Smooth muscle cell (in vitro differentiated cells): ENCODE data around the gene GDPD4. TPM values are rescaled to one million over a fixed set of nuclear protein-coding genes. Genes with fewer than 3 reads are reported as not detected.

Experiments used
- DNase-seq: peaks from one replicate; lab custom pipeline; 2025; ENCODE audit not compliant: unreplicated experiment; lab: John Stamatoyannopoulos, UW
- H2AFZ ChIP-seq: fragments of 200-600 bp; sonication (generic); 2 replicates; pipeline ENCODE4 v1.6.0; 2016; ENCODE audit warnings: antibody characterized with exemption, low read depth, mild to moderate bottlenecking
- H3F3A ChIP-seq: fragments of 200-600 bp; sonication (generic); 2 replicates; pipeline ENCODE4 v1.6.0; 2017; ENCODE audit warnings: antibody characterized with exemption, low read depth
- H3K27ac ChIP-seq: fragments of 200-600 bp; sonication (generic); 2 replicates; pipeline ENCODE4 v1.5.1; 2016; ENCODE audit warnings: low read depth, mild to moderate bottlenecking
- H3K27me3 ChIP-seq: fragments of 200-600 bp; sonication (generic); 2 replicates; pipeline ENCODE4 v1.6.1; 2016; ENCODE audit warnings: low read depth, mild to moderate bottlenecking
- H3K36me3 ChIP-seq: fragments of 200-600 bp; sonication (generic); 2 replicates; pipeline ENCODE4 v1.5.1; 2016; ENCODE audit warnings: low read depth
- H3K4me1 ChIP-seq: fragments of 200-600 bp; sonication (generic); 2 replicates; pipeline ENCODE4 v1.5.1; 2016; ENCODE audit warnings: low read depth
- H3K4me2 ChIP-seq: fragments of 200-600 bp; sonication (generic); 2 replicates; pipeline ENCODE4 v1.6.0; 2016; ENCODE audit warnings: mild to moderate bottlenecking
- H3K4me3 ChIP-seq: fragments of 200-600 bp; sonication (generic); 2 replicates; pipeline ENCODE4 v1.5.1; 2016; ENCODE audit warnings: mild to moderate bottlenecking
- H3K79me2 ChIP-seq: fragments of 200-600 bp; sonication (generic); 2 replicates; pipeline ENCODE4 v1.6.0; 2016; ENCODE audit warnings: low read depth, mild to moderate bottlenecking
- H3K9ac ChIP-seq: fragments of 200-600 bp; sonication (generic); 2 replicates; pipeline ENCODE4 v1.6.0; 2016; ENCODE audit warnings: low read depth
- H3K9me3 ChIP-seq: fragments of 200-600 bp; sonication (generic); replicated peaks from 2 replicates; pipeline ENCODE4 v1.5.1; 2016; ENCODE audit warnings: low read depth
- H4K20me1 ChIP-seq: fragments of 200-600 bp; sonication (generic); 2 replicates; pipeline ENCODE4 v1.6.0; 2016; ENCODE audit warnings: low read depth
- WGBS: methylation state at CpG from one replicate; pipeline ENCODE4 v1.1.7; 2016; ENCODE audit warnings: low lambda C conversion rate; 5-methylcytosine and 5-hydroxymethylcytosine counted together
- polyA plus RNA-seq: library from polyadenylated mRNA; unstranded; fragments of >200 nt; fragmentation: Nextera tagmentation; extraction: Ambion mirVana; gene quantifications from 2 replicates; pipeline ENCODE4 v1.2.1, GENCODE V29; 2016
- total RNA-seq: library from RNA; depleted of rRNA; stranded (reverse); fragments of >200 nt; gene quantifications from 2 replicates; pipeline ENCODE4 v1.2.3, GENCODE V29; 2014
- TF ChIP-seq, protein P1 (sequence below): fragments of 200-600 bp; sonication (generic); IDR thresholded peaks from 2 replicates; pipeline ENCODE4 v1.5.1; 2017; ENCODE audit warnings: borderline replicate concordance, mild to moderate bottlenecking, antibody characterized with exemption; ENCODE audit not compliant: insufficient read depth, poor library complexity, severe bottlenecking

GDPD4 gene
- total and polyA plus RNA-seq, 2 experiments from 2014 or later: not detected

DNA sequence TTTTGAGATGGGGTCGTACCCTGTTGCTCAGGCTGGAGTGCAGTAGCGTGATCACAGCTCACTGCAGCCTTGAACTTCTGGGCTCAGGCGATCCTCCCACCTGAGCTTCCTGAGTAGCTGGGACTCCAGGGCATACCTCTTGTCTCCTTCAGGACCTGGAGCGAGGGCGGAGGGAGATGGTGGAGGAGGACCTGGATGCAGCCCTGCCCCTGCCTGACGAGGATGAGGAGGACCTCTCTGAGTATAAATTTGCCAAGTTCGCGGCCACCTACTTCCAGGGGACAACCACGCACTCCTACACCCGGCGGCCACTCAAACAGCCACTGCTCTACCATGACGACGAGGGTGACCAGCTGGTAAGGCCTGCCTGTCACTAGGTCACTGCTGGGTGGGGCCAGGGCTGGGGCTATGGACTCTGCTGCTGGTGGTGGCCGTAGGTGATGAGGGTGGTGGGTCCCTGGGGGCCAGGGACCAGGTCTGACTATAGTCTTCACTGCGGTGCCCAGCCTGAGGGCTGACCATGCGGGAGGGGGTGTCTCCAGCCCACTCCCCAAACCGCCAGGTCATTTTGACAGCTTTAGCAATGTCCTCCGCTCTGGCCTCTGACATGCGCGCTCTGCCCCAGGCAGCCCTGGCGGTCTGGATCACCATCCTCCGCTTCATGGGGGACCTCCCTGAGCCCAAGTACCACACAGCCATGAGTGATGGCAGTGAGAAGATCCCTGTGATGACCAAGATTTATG, 119.5 kb downstream of the GDPD4 start:
- Histone ChIP-seq H3K4me3 (no peak overlapping the region), H3K9me3 (no peaks in the 10 kb centered on the region), H3K4me1 (no peaks in the 10 kb centered on the region), H2AFZ (no peak overlapping the region), H3K27ac (no peak overlapping the region), H3K27me3 (no peaks in the 10 kb centered on the region), H3K9ac (no peak overlapping the region), H3K4me2 (no peak overlapping the region), H3K79me2 (no peaks in the 10 kb centered on the region), H4K20me1 (no peaks in the 10 kb centered on the region), H3F3A (no peaks in the 10 kb centered on the region), H3K36me3 (no peaks in the 10 kb centered on the region)
- TF ChIP-seq, protein P1, sequence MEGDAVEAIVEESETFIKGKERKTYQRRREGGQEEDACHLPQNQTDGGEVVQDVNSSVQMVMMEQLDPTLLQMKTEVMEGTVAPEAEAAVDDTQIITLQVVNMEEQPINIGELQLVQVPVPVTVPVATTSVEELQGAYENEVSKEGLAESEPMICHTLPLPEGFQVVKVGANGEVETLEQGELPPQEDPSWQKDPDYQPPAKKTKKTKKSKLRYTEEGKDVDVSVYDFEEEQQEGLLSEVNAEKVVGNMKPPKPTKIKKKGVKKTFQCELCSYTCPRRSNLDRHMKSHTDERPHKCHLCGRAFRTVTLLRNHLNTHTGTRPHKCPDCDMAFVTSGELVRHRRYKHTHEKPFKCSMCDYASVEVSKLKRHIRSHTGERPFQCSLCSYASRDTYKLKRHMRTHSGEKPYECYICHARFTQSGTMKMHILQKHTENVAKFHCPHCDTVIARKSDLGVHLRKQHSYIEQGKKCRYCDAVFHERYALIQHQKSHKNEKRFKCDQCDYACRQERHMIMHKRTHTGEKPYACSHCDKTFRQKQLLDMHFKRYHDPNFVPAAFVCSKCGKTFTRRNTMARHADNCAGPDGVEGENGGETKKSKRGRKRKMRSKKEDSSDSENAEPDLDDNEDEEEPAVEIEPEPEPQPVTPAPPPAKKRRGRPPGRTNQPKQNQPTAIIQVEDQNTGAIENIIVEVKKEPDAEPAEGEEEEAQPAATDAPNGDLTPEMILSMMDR: no peak
- DNase-seq: no peak
- 92% methylated on average over 22 of the region's 22 CpGs for WGBS

DNA sequence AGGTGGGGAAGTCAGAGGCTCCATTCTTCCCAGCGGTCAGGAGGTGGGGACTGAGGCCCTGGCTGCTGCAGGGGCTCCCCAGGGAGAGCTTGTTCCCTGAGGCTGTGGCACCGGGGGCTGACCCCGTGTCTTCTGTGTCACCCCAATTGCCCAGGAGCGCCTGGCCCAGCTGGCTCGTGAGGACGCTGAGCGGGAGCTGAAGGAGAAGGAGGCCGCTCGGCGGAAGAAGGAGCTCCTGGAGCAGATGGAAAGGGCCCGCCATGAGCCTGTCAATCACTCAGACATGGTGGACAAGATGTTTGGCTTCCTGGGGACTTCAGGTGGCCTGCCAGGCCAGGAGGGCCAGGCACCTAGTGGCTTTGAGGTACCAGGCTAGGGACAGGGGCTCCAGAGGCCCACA, 120.3 kb downstream of the GDPD4 start:
- Histone ChIP-seq H3K27ac (no peak overlapping the region), H3K4me2 (no peak overlapping the region), H3K4me3 (no peak overlapping the region), H2AFZ (no peak overlapping the region), H3K27me3 (no peaks in the 10 kb centered on the region), H3K36me3 (no peaks in the 10 kb centered on the region), H3K79me2 (no peaks in the 10 kb centered on the region), H3K4me1 (no peaks in the 10 kb centered on the region), H4K20me1 (no peaks in the 10 kb centered on the region), H3F3A (no peaks in the 10 kb centered on the region), H3K9me3 (no peaks in the 10 kb centered on the region), H3K9ac (no peak overlapping the region)
- DNase-seq: no peak
- WGBS: 96% methylated on average over 11 of the region's 11 CpGs
- TF ChIP-seq, protein P1: no peak

DNA sequence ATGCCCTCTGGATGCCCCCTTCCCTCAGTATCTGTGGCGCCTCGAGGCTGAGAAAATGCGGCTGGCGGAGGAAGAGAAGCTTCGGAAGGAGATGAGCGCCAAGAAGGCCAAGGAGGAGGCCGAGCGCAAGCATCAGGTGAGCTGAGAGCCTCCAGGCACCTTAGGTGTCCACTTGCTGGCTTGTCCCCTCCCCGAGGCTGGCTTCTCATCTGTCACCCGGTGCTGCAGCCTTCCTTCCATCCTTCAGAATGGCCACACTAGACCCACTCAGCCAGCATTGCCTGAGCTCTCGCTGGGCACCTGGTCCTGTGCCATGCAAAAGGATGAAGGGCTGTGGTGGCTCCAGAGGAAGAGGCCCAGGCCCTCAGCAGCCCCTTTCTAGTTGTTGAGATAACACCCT, 121.1 kb downstream of the GDPD4 start:
- no peaks in the 10 kb centered on the region for H4K20me1 ChIP-seq
- no peak overlapping the region for H3K4me2 ChIP-seq
- H3K79me2 ChIP-seq: no peaks in the 10 kb centered on the region
- H3K9ac ChIP-seq: no peak overlapping the region
- H3K36me3 ChIP-seq: no peaks in the 10 kb centered on the region
- H3K9me3 ChIP-seq: no peaks in the 10 kb centered on the region
- no peak overlapping the region for H2AFZ ChIP-seq
- H3K4me1 ChIP-seq: peaks cover 5% of the 10 kb centered on the region
- TF ChIP-seq, protein P1: no peak
- no peaks in the 10 kb centered on the region for H3F3A ChIP-seq
- DNase-seq: no peak
- no peak overlapping the region for H3K4me3 ChIP-seq
- no peak overlapping the region for H3K27ac ChIP-seq
- no peaks in the 10 kb centered on the region for H3K27me3 ChIP-seq
- WGBS: 90% methylated on average over 11 of the region's 11 CpGs

DNA sequence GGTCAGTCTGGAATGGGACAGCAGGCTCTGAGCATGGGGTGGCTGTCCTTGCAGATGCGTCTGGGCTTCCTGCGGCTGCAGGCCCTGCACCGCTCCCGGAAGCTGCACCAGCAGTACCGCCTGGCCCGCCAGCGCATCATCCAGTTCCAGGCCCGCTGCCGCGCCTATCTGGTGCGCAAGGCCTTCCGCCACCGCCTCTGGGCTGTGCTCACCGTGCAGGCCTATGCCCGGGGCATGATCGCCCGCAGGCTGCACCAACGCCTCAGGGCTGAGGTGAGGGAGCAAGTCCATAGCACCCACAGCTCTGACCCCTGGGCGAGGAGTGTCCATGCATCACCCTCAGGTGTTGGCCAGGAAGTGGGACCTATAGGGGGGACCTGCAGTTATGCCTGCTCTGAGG, 121.8 kb downstream of the GDPD4 start:
- Histone ChIP-seq H3K9me3 (no peaks in the 10 kb centered on the region), H3K9ac (no peak overlapping the region), H3K27ac (no peak overlapping the region), H3K36me3 (no peaks in the 10 kb centered on the region), H3K4me2 (no peak overlapping the region), H3K4me1 (peaks cover 5% of the 10 kb centered on the region), H3K27me3 (no peaks in the 10 kb centered on the region), H3F3A (no peaks in the 10 kb centered on the region), H3K4me3 (no peak overlapping the region), H2AFZ (no peak overlapping the region), H4K20me1 (no peaks in the 10 kb centered on the region), H3K79me2 (no peaks in the 10 kb centered on the region)
- no peak for DNase-seq
- 100% methylated on average over 19 of the region's 19 CpGs for WGBS
- TF ChIP-seq, protein P1: no peak
